Measurements from ENCODE around the gene DRG2. TPM values are rescaled to one million over a fixed set of nuclear protein-coding genes. Genes with fewer than 3 reads are reported as not detected.

DRG2 gene
- polyA plus RNA-seq, 2 of the 4 experiments (the other 2 are of a cell fraction) = 41.9 to 48.3 TPM

DNA sequence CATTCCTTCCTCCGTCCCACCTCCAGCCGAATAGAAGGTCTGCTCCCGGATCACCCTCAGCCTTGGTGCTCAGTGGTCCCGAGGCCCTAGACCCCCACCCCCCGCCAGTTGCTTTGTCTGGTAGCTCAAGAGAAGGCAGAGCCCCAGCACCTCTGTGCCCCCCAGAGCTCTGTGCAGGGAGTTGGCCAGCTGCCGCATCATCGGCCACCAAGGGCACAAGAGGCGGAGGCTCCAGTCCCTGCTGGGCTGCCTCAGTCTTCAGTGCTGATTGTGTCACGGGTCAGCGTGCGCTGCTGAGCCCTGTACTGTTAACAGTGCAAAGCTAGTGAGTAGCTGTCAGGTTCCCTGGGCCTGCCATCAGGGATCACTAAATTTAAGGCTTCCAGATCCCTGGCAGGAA is 22.2 kb upstream of the DRG2 start:
- H3K4me2 ChIP-seq = no peak overlapping the region
- no peak for FAIRE-seq
- ATAC-seq = no peak
- ChIA-PET POLR2A (no interaction called here), CTCF (interaction anchor here (0.9 kb wide), 1 partner anchor 174 kb away, joined by 3 read pairs; no protein-coding TSS in a partner anchor)
- 93% methylated on average over 11 of the region's 11 CpGs for WGBS (ENCODE audit: missing lambda C conversion rate)
- H3K9me3 ChIP-seq = no peaks in the 10 kb centered on the region
- H3K27ac ChIP-seq = no peak overlapping the region
- peaks cover 5% of the 10 kb centered on the region; the same call in 1 of the 3 replicates for H3K4me1 ChIP-seq
- H3K4me3 ChIP-seq = no peak overlapping the region
- no peak for TF ChIP-seq MAX (IDR thresholded peaks at IDR 0.05)
- no peak for TF ChIP-seq HDAC2 (IDR thresholded peaks at IDR 0.05)
- DNase-seq (ENCODE audit: low read depth in 1 of 2, low spot score in 1 of 2) = no peak

DNA sequence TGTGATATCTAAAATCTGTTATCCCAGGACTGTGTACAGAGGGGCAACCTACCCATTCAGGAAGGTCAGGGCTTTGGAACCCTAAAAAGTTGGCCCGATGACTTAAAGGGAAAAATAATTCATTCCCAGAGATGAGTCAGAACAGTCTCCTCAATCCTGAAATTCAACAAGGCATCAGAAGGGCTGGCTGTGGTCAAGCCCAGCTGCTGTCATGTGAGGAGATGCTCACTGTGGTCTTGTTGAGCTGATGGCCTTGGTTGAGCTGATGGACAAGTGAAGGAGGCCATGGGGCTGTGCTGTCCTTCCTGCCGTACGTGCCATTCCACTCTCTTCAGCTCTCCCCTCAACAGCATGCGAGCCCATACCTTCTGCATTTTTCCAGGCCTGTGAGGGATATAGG is 20.9 kb upstream of the DRG2 start:
- no peak for FAIRE-seq
- 88% methylated on average over 4 of the region's 4 CpGs for WGBS (ENCODE audit: missing lambda C conversion rate)
- DNase-seq (ENCODE audit: low read depth in 1 of 2, low spot score in 1 of 2) = no peak
- Histone ChIP-seq H3K4me2 (no peak overlapping the region), H3K27ac (no peak overlapping the region), H3K9me3 (no peaks in the 10 kb centered on the region), H3K4me1 (peaks cover 5% of the 10 kb centered on the region; the same call in 1 of the 3 replicates), H3K4me3 (no peak overlapping the region)
- ATAC-seq = no peak
- ChIA-PET POLR2A (no interaction called here), CTCF (interaction anchor here (0.6 to 1.4 kb wide), 2 partner anchors 9 to 435 kb away, joined by 3 read pairs; no protein-coding TSS in a partner anchor)
- TF ChIP-seq RNF2 (IDR thresholded peaks at IDR 0.05; ENCODE audit: borderline replicate concordance, low read depth) (no peak), HES2 (IDR thresholded peaks at IDR 0.05) (no peak), MAX (IDR thresholded peaks at IDR 0.05) (no peak), GATA3 (IDR thresholded peaks at IDR 0.05; ENCODE audit: borderline replicate concordance) (no peak), NPAS2 (CRISPR knock-in tag; IDR thresholded peaks at IDR 0.05; ENCODE audit: borderline replicate concordance) (no peak), CHD4 (IDR thresholded peaks at IDR 0.05; ENCODE audit: borderline replicate concordance) (no peak), PHF8 (IDR thresholded peaks at IDR 0.05; ENCODE audit: borderline replicate concordance, low read depth) (no peak), TP53 (CRISPR knock-in tag; IDR thresholded peaks at IDR 0.05) (no peak), ELK1 (IDR thresholded peaks at IDR 0.05; ENCODE audit: low read depth, low read length) (no peak), ZSCAN20 (CRISPR knock-in tag; IDR thresholded peaks at IDR 0.05) (no peak), RARB (CRISPR knock-in tag; IDR thresholded peaks at IDR 0.05) (no peak)
- TF ChIP-seq, protein P1, sequence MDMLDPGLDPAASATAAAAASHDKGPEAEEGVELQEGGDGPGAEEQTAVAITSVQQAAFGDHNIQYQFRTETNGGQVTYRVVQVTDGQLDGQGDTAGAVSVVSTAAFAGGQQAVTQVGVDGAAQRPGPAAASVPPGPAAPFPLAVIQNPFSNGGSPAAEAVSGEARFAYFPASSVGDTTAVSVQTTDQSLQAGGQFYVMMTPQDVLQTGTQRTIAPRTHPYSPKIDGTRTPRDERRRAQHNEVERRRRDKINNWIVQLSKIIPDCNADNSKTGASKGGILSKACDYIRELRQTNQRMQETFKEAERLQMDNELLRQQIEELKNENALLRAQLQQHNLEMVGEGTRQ (IDR thresholded peaks at IDR 0.05) = no peak

DNA sequence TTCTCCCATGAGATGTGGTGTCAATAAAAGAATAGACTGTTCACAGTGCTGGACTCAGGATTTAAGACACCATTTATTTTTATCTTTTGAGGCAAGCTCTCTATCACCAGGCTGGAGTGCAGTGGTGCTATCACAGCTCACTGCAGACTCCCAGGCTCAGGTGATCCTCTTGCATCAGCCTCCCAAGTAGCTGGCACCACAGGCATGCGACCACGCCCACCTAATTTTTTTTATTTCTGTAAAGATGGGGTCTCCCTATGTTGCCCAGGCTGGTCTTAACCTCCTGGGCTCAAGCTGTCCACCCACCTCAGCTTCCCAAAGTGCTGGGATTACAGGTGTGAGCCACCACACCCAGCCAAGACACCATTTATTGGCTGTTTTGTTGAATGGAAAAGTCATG is 18.6 kb upstream of the DRG2 start:
- peak overlapping the region in 1 of 2 experiments; percentile 23; a peak in 1 of 6 replicates for H3K27ac ChIP-seq
- FAIRE-seq (no peak), DNase-seq (ENCODE audit: low read depth in 1 of 2, low spot score in 1 of 2) (no peak), ATAC-seq (no peak)
- POLR2A ChIA-PET = no interaction called here
- H3K4me2 ChIP-seq = no peak overlapping the region
- no peaks in the 10 kb centered on the region for H3K9me3 ChIP-seq
- H3K4me1 ChIP-seq = peaks cover 5% of the 10 kb centered on the region; the same call in 1 of the 3 replicates
- CTCF ChIA-PET = interaction anchor here (1.2 to 3.6 kb wide), 2 partner anchors 24 to 178 kb away, joined by 7 to 12 read pairs; no protein-coding TSS in a partner anchor
- TF ChIP-seq EHF (CRISPR knock-in tag; IDR thresholded peaks at IDR 0.05) (no peak), RAD21 (conservative IDR thresholded peaks at IDR 0.05 in 1 of 2, IDR thresholded peaks at IDR 0.05 in 1 of 2) (no peak), HOXA7 (CRISPR knock-in tag; IDR thresholded peaks at IDR 0.05) (no peak), ESRRA (IDR thresholded peaks at IDR 0.05; ENCODE audit: borderline replicate concordance, low read length) (no peak), ZNF302 (CRISPR knock-in tag; IDR thresholded peaks at IDR 0.05) (no peak), FOSB (CRISPR knock-in tag; IDR thresholded peaks at IDR 0.05) (no peak), ZSCAN20 (CRISPR knock-in tag; IDR thresholded peaks at IDR 0.05) (no peak), HEYL (CRISPR knock-in tag; IDR thresholded peaks at IDR 0.05) (no peak), MAZ (IDR thresholded peaks at IDR 0.05; ENCODE audit: borderline replicate concordance, low read depth, low read length) (no peak)
- no peak overlapping the region for H3K4me3 ChIP-seq
- WGBS (ENCODE audit: missing lambda C conversion rate) = 86% methylated on average over 2 of the region's 2 CpGs
